Measurements from ENCODE around the gene WNK4. TPM values are rescaled to one million over a fixed set of nuclear protein-coding genes. Genes with fewer than 3 reads are reported as not detected.

WNK4 gene
- total and polyA plus RNA-seq, 10 of the 15 experiments (the other 5 are each of a cell fraction or from before 2014, with no cell fraction given): 0.06 to 0.29 (median 0.13) TPM; not detected in 5

GRCh38 chr17:42748908-42749798, 31.3 kb upstream of the WNK4 start:
- RAD21 ChIA-PET (ENCODE audit: unreplicated experiment): interaction anchor here (1.5 to 1.9 kb wide), 2 partner anchors 11 to 14 kb away, joined by 4 to 7 read pairs; no protein-coding TSS in a partner anchor
- peaks cover 5% of the 10 kb centered on the region for H3K79me2 ChIP-seq (ENCODE audit: control insufficient read depth, insufficient read depth, low read length)
- no peak overlapping the region for H3K4me2 ChIP-seq (ENCODE audit: control insufficient read depth, insufficient read depth)
- intact Hi-C loops (cut with micrococcal nuclease; ENCODE audit: unreplicated experiment): no loop called here
- no peak for DNase-seq (ENCODE audit: low read depth, low spot score)
- no TSS peak for BruUV-seq (replicated peaks)
- H3K4me1 ChIP-seq (ENCODE audit: control insufficient read depth, insufficient read depth, low read length): no peaks in the 10 kb centered on the region
- H3K9me3 ChIP-seq (replicated peaks; ENCODE audit: control insufficient read depth, insufficient read depth, low read length): no peaks in the 10 kb centered on the region
- POLR2A ChIA-PET: interaction anchor here (1.6 kb wide), 1 partner anchor 10 kb away, joined by 6 read pairs; no protein-coding TSS in a partner anchor
- no peak for ATAC-seq
- no peak overlapping the region for H3K9ac ChIP-seq (ENCODE audit: control insufficient read depth, insufficient read depth, low read length)
- SMC1A ChIA-PET (ENCODE audit: uncharacterized antibody, unreplicated experiment): interaction anchor here (1.2 to 3.4 kb wide), 5 partner anchors 10 to 93 kb away, joined by 3 to 17 read pairs (median 4); partner anchors contain the start of gene CNTNAP1
- no peak overlapping the region for H3K4me3 ChIP-seq
- in situ Hi-C loops (cut with MboI): no loop called here
- FAIRE-seq: no peak
- no peaks in the 10 kb centered on the region; a peak in 1 of 4 replicates for H3K27me3 ChIP-seq (replicated peaks in 1 of 2; ENCODE audit: control insufficient read depth in 2 of 2, insufficient read depth in 2 of 2, low read length in 1 of 2)
- no peaks in the 10 kb centered on the region for H4K20me1 ChIP-seq (ENCODE audit: control insufficient read depth, insufficient read depth)
- no peak overlapping the region for H2AFZ ChIP-seq (ENCODE audit: control insufficient read depth, low read depth, low read length)
- TF ChIP-seq RELA (IDR thresholded peaks at IDR 0.05; ENCODE audit: borderline replicate concordance, partially characterized antibody): no peak
- TF ChIP-seq JUND (IDR thresholded peaks at IDR 0.05; ENCODE audit: low read depth, low read length): no peak
- TF ChIP-seq ZNF274 (IDR thresholded peaks at IDR 0.05; ENCODE audit: insufficient read depth, insufficient read length): no peak
- TF ChIP-seq IKZF1 (conservative IDR thresholded peaks at IDR 0.05): no peak
- TF ChIP-seq RELB (IDR thresholded peaks at IDR 0.05; ENCODE audit: low read depth): no peak
- no peak for TF ChIP-seq ELK1 (IDR thresholded peaks at IDR 0.05; ENCODE audit: low read depth, low read length)
- TF ChIP-seq ZBTB4 (CRISPR knock-in tag; IDR thresholded peaks at IDR 0.05): no peak
- no peak for TF ChIP-seq DPF2 (IDR thresholded peaks at IDR 0.05)
- no peak for TF ChIP-seq ESRRA (IDR thresholded peaks at IDR 0.05; ENCODE audit: low read length)
- no peak for TF ChIP-seq SMARCA5 (IDR thresholded peaks at IDR 0.05)
- WGBS (ENCODE audit: insufficient coverage, insufficient replicate concordance, low lambda C conversion rate, missing lambda C conversion rate): 30% methylated on average over 11 of the region's 11 CpGs
- H3K36me3 ChIP-seq (ENCODE audit: control insufficient read depth in 2 of 2, insufficient read depth in 2 of 2, low read length in 1 of 2): no peaks in the 10 kb centered on the region
- no peak overlapping the region for H3K27ac ChIP-seq (ENCODE audit: control insufficient read depth, insufficient read depth)
- CTCF ChIA-PET: interaction anchor here (0.6 to 2.7 kb wide), 8 partner anchors 9 to 171 kb away, joined by 3 to 21 read pairs (median 4); no protein-coding TSS in a partner anchor

Data from GM12878 (cell line).